B cell (primary cell): Measurements from ENCODE around the gene CBX4. TPM values are rescaled to one million over a fixed set of nuclear protein-coding genes. Genes with fewer than 3 reads are reported as not detected.

Experiments used
- ATAC-seq: fragments of 200-7000 bp; cut with Tn5 transposase; one replicate; pipeline ENCODE4 v1.10.0; 2021; ENCODE audit warnings: low read depth, mild to moderate bottlenecking, moderate number of reproducible peaks, moderate library complexity
- CTCF ChIA-PET: fragments of 350-600 bp; sonication (Branson Sonifier 250); formaldehyde crosslinking; loops from one replicate; lab custom pipeline; 2021; ENCODE audit warnings: antibody characterized with exemption, inconsistent platforms; lab: Charles Lee
- POLR2A ChIA-PET: fragments of 350-600 bp; sonication (Branson Sonifier 250); formaldehyde crosslinking; loops from one replicate; lab custom pipeline; 2021; ENCODE audit warnings: antibody characterized with exemption; lab: Charles Lee
- DNase-seq: peaks from one replicate; pipeline ENCODE4 v3.0.0; 2013
- H2AFZ ChIP-seq: 2 replicates; pipeline ENCODE4 v1.6.1; 2012; ENCODE audit warnings: mild to moderate bottlenecking, low read depth, low read length; ENCODE audit not compliant: insufficient read depth, poor library complexity, severe bottlenecking
- H3K27ac ChIP-seq, 2 donors: 1 replicate in 1 of 2; 2 replicates in 1 of 2; pipeline ENCODE4 v1.5.1; 2012 to 2013; ENCODE audit warnings: low read length in 2 of 2, mild to moderate bottlenecking in 2 of 2, moderate library complexity in 1 of 2
- H3K27me3 ChIP-seq, 4 experiments: fragments of 200-600 bp in 1 of 4; sonication (generic) in 1 of 4; replicated peaks in 1 of 4; 1 replicate in 2 of 4; 2 replicates in 2 of 4; pipeline versions ENCODE4 v1.6.1 to v1.7.0; 2013 to 2016; ENCODE audit warnings: low read length in 3 of 4, mild to moderate bottlenecking in 2 of 4, mixed read lengths in 1 of 4, moderate library complexity in 1 of 4; ENCODE audit not compliant: insufficient read depth in 4 of 4, control insufficient read depth in 3 of 4; ENCODE audit errors: control extremely low read depth in 1 of 4
- H3K36me3 ChIP-seq, 2 experiments: replicated peaks in 1 of 2; 1 replicate in 1 of 2; 2 replicates in 1 of 2; pipeline versions ENCODE4 v1.6.1 to v1.7.1; 2013; ENCODE audit warnings: low read length in 1 of 2; ENCODE audit not compliant: insufficient read depth in 2 of 2, control insufficient read depth in 1 of 2; ENCODE audit errors: control extremely low read depth in 1 of 2, extremely low read depth in 1 of 2
- H3K4me1 ChIP-seq, 2 donors: fragments of 200-600 bp in 1 of 2; sonication (generic) in 1 of 2; 1 replicate in 1 of 2; 2 replicates in 1 of 2; pipeline versions ENCODE4 v1.5.1 to v1.6.1; 2013 to 2017; ENCODE audit warnings: low read length in 2 of 2; ENCODE audit not compliant: control insufficient read depth in 2 of 2, insufficient read depth in 2 of 2
- H3K4me2 ChIP-seq: replicated peaks from 2 replicates; pipeline ENCODE3; 2012; ENCODE audit warnings: mild to moderate bottlenecking, low read depth, low read length; ENCODE audit not compliant: poor library complexity, severe bottlenecking
- H3K4me3 ChIP-seq, 5 experiments: fragments of 200-600 bp in 1 of 5; sonication (generic) in 1 of 5; 1 replicate in 3 of 5; 2 replicates in 2 of 5; pipeline versions ENCODE4 v1.5.1 to v1.7.0; 2011 to 2016; ENCODE audit warnings: low read length in 4 of 5, mild to moderate bottlenecking in 4 of 5, low read depth in 2 of 5, control low read depth in 1 of 5, moderate library complexity in 1 of 5; ENCODE audit not compliant: insufficient read depth in 1 of 5; ENCODE audit errors: control extremely low read depth in 1 of 5, extremely low read depth in 1 of 5
- H3K79me2 ChIP-seq: fragments of 200-600 bp; sonication (generic); one replicate; pipeline ENCODE4 v1.6.0; 2016; ENCODE audit warnings: low read length; ENCODE audit not compliant: control insufficient read depth, insufficient read depth
- H3K9ac ChIP-seq: fragments of 200-600 bp; sonication (generic); 2 replicates; pipeline ENCODE4 v1.6.1; 2017; ENCODE audit warnings: mild to moderate bottlenecking, low read length, moderate library complexity
- H3K9me3 ChIP-seq, 3 donors: one replicate each; pipeline versions ENCODE4 v1.6.1 to v1.7.1; 2013; ENCODE audit warnings: low read length in 2 of 3; ENCODE audit not compliant: control insufficient read depth in 2 of 3, insufficient read depth in 1 of 3; ENCODE audit errors: control extremely low read depth in 1 of 3
- H4K20me1 ChIP-seq: 2 replicates; pipeline ENCODE4 v1.6.0; 2012; ENCODE audit warnings: mild to moderate bottlenecking, low read length; ENCODE audit not compliant: insufficient read depth, control insufficient read depth, poor library complexity, severe bottlenecking
- H3K27ac Mint-ChIP-seq: one replicate; pipeline ENCODE4 v1.8.0; 2021; ENCODE audit warnings: mixed read lengths
- H3K27me3 Mint-ChIP-seq: one replicate; pipeline ENCODE4 v1.8.0; 2021; ENCODE audit warnings: mixed read lengths
- H3K4me1 Mint-ChIP-seq: one replicate; pipeline ENCODE4 v1.8.0; 2021; ENCODE audit warnings: mixed read lengths
- H3K4me3 Mint-ChIP-seq: one replicate; pipeline ENCODE4 v1.8.0; 2021; ENCODE audit warnings: mixed read lengths
- H3K9me3 Mint-ChIP-seq: one replicate; pipeline ENCODE4 v1.8.0; 2022; ENCODE audit warnings: mixed read lengths; ENCODE audit not compliant: insufficient read depth
- CTCF ChIP-seq: fragments of 200-600 bp; IDR thresholded peaks from one replicate; pipeline ENCODE4 v1.8.0; 2022; ENCODE audit warnings: antibody characterized with exemption, mild to moderate bottlenecking
- EZH2 ChIP-seq: IDR thresholded peaks from 2 replicates; pipeline ENCODE4 v1.6.1; 2012; ENCODE audit warnings: borderline replicate concordance, low read depth, mild to moderate bottlenecking, moderate library complexity, low read length; ENCODE audit not compliant: insufficient read depth, poor library complexity, severe bottlenecking
- WGBS: methylation state at CpG from one replicate; pipeline ENCODE4 v1.1.5; 2013; ENCODE audit warnings: missing lambda C conversion rate; ENCODE audit not compliant: insufficient coverage; 5-methylcytosine and 5-hydroxymethylcytosine counted together
- intact Hi-C: fragments of 100-400 bp; cut with micrococcal nuclease; formaldehyde crosslinking; loops from one replicate; pipeline ENCODE4 v1.10.0; 2022
- polyA plus RNA-seq: library from polyadenylated mRNA; depleted of rRNA; stranded (reverse); fragments of >200 nt; gene quantifications from 2 replicates; pipeline ENCODE4 v1.2.3, GENCODE V29; 2012
- total RNA-seq, 2 donors: library from RNA; stranded (reverse); fragments of 120-200 nt in 1 of 2; gene quantifications; 1 replicate in 1 of 2; 2 replicates in 1 of 2; pipeline versions ENCODE4 v1.2.3 to v1.2.4, GENCODE V29; 2013 to 2022

CBX4 gene
- total and polyA plus RNA-seq, 2 donors (not counting 1 experiment from before 2014, with no cell fraction given), result 81.9 to 115 TPM

- Histone ChIP-seq H3K4me2 (no peak overlapping the region), H3K4me3 (no peak overlapping the region), H3K27me3 (peaks cover 0 to 55% (median 21%) of the 10 kb centered on the region in 4 experiments), H3K36me3 (no peaks in the 10 kb centered on the region), H3K9ac (no peak overlapping the region), H2AFZ (no peak overlapping the region), H3K27ac (no peak overlapping the region), H3K79me2 (no peaks in the 10 kb centered on the region), H3K9me3 (peaks cover 0 to 7% (median 0%) of the 10 kb centered on the region in 3 donors), H4K20me1 (peaks cover 7% of the 10 kb centered on the region), H3K4me1 (peaks cover 28 to 32% of the 10 kb centered on the region in 2 donors)
- Mint-ChIP-seq H3K27ac (no peak overlapping the region), H3K27me3 (peaks cover 35% of the 10 kb centered on the region), H3K4me3 (no peak overlapping the region), H3K4me1 (peaks cover 20% of the 10 kb centered on the region), H3K9me3 (no peaks in the 10 kb centered on the region)
- CTCF ChIA-PET, result interaction anchor here (0.7 to 3.8 kb wide), 6 partner anchors 8 to 144 kb away, joined by 3 to 20 read pairs (median 4); partner anchors contain the start of gene CBX4
- 98% methylated on average over 7 of the region's 12 CpGs for WGBS
- intact Hi-C loops, result no loop called here
- DNase-seq (no peak), ATAC-seq (no peak)
- POLR2A ChIA-PET, result no interaction called here
- TF ChIP-seq EZH2, result no peak
- TF ChIP-seq CTCF, result no peak
These were observed 8.6 kb upstream of the CBX4 start for GRCh38 chr17:79847698-79848369.

- ATAC-seq (no peak), DNase-seq (peak; percentile 53)
- no peak overlapping the region for H3K27ac ChIP-seq
- ChIA-PET POLR2A (interaction anchor here (0.6 kb wide), 1 partner anchor 9 kb away, joined by 3 read pairs; no protein-coding TSS in a partner anchor), CTCF (interaction anchor here (0.6 to 3.8 kb wide), 13 partner anchors 9 to 148 kb away, joined by 3 to 20 read pairs (median 3); no protein-coding TSS in a partner anchor)
- 2% methylated on average over 5 of the region's 7 CpGs for WGBS
- H3K9ac ChIP-seq, result no peak overlapping the region
- TF ChIP-seq CTCF, result no peak
- no peak for TF ChIP-seq EZH2
- Mint-ChIP-seq H3K4me3 (peak overlapping the region; percentile 42), H3K27ac (no peak overlapping the region), H3K9me3 (no peaks in the 10 kb centered on the region), H3K4me1 (peaks cover 33% of the 10 kb centered on the region), H3K27me3 (peaks cover 39% of the 10 kb centered on the region)
- peaks cover 48 to 50% of the 10 kb centered on the region in 2 donors for H3K4me1 ChIP-seq
- peaks cover 0 to 78% (median 40%) of the 10 kb centered on the region in 4 experiments for H3K27me3 ChIP-seq
- peaks cover 0 to 30% (median 0%) of the 10 kb centered on the region in 3 donors for H3K9me3 ChIP-seq
- H3K79me2 ChIP-seq, result no peaks in the 10 kb centered on the region
- intact Hi-C loops, result loop anchor here (1.0 kb wide), 1 partner anchor 125 kb away; no protein-coding TSS in a partner anchor
- peaks cover 29% of the 10 kb centered on the region for H4K20me1 ChIP-seq
- H3K4me3 ChIP-seq, result no peak overlapping the region
- H3K36me3 ChIP-seq, result no peaks in the 10 kb centered on the region
- peak overlapping the region; percentile 23 for H2AFZ ChIP-seq
- peak overlapping the region; percentile 89 for H3K4me2 ChIP-seq
These were observed 6.3 kb upstream of the CBX4 start for GRCh38 chr17:79845601-79845949.
